Esophagus squamous epithelium (tissue), 5 donors: ENCODE measurements around the gene MOB2. TPM values are rescaled to one million over a fixed set of nuclear protein-coding genes. Genes with fewer than 3 reads are reported as not detected.
"Not testable (repeated sequence)": the region's sequence is repeated elsewhere in the genome, so short reads cannot be mapped to it uniquely, and the experiment has no call there.

Experiments used
- DNase-seq: peaks from one replicate; lab custom pipeline; 2025; lab: John Stamatoyannopoulos, UW
- H3K27ac ChIP-seq, 4 donors: fragments of 200-600 bp; sonication (generic); one replicate each; pipeline ENCODE4 v1.5.1; 2016 to 2019; ENCODE audit warnings: mild to moderate bottlenecking in 1 of 4
- H3K27me3 ChIP-seq, 4 donors: fragments of 200-600 bp; sonication (generic); 1 replicate in 3 of 4; 2 replicates in 1 of 4; pipeline versions ENCODE4 v1.5.1 to v1.6.0; 2017 to 2021; ENCODE audit warnings: antibody characterized with exemption in 1 of 4
- H3K36me3 ChIP-seq, 3 donors: fragments of 200-600 bp; sonication (generic); one replicate each; pipeline ENCODE4 v1.5.1; 2016 to 2019
- H3K4me1 ChIP-seq, 3 donors: fragments of 200-600 bp; sonication (generic); one replicate each; pipeline ENCODE4 v1.5.1; 2017 to 2019
- H3K4me3 ChIP-seq, 4 donors: fragments of 200-600 bp; sonication (generic); 1 replicate in 3 of 4; 2 replicates in 1 of 4; pipeline ENCODE4 v1.5.1; 2016 to 2019; ENCODE audit warnings: mild to moderate bottlenecking in 2 of 4, moderate library complexity in 1 of 4
- H3K9me3 ChIP-seq, 3 donors: fragments of 200-600 bp; sonication (generic); one replicate each; pipeline ENCODE4 v1.5.1; 2016 to 2019
- POLR2A ChIP-seq, 4 donors: fragments of 450-650 bp; IDR thresholded peaks; one replicate each; pipeline ENCODE4 v1.6.1; 2017; ENCODE audit warnings: antibody characterized with exemption in 4 of 4, mild to moderate bottlenecking in 4 of 4, moderate library complexity in 3 of 4
- WGBS, 2 donors: methylation state at CpG; one replicate each; pipeline ENCODE4 v1.1.5; 2018; 5-methylcytosine and 5-hydroxymethylcytosine counted together
- intact Hi-C: fragments of 100-400 bp; cut with DNase I; formaldehyde crosslinking; loops from one replicate; pipeline ENCODE4 v1.15.0; 2022
- total RNA-seq, 4 donors: library from RNA; depleted of rRNA; stranded (reverse); fragments of >200 nt; gene quantifications; one replicate each; pipeline ENCODE4 v1.1.0, GENCODE V29; 2016
- TF ChIP-seq, protein P1 (sequence below), 6 experiments: fragments of 450-650 bp in 4 of 6; fragments of 200-600 bp in 2 of 6; sonication (generic) in 2 of 6; IDR thresholded peaks; one replicate each; pipeline ENCODE4 v1.5.1; 2016 to 2019; ENCODE audit warnings: antibody characterized with exemption in 6 of 6, mild to moderate bottlenecking in 4 of 6, moderate library complexity in 4 of 6
- donor health status: DM: yes; HTN: yes; CAD: no.

Gene MOB2
- total RNA-seq, 4 donors from 2014 or later, result 21.5 to 45.0 (median 30.1) TPM

DNA sequence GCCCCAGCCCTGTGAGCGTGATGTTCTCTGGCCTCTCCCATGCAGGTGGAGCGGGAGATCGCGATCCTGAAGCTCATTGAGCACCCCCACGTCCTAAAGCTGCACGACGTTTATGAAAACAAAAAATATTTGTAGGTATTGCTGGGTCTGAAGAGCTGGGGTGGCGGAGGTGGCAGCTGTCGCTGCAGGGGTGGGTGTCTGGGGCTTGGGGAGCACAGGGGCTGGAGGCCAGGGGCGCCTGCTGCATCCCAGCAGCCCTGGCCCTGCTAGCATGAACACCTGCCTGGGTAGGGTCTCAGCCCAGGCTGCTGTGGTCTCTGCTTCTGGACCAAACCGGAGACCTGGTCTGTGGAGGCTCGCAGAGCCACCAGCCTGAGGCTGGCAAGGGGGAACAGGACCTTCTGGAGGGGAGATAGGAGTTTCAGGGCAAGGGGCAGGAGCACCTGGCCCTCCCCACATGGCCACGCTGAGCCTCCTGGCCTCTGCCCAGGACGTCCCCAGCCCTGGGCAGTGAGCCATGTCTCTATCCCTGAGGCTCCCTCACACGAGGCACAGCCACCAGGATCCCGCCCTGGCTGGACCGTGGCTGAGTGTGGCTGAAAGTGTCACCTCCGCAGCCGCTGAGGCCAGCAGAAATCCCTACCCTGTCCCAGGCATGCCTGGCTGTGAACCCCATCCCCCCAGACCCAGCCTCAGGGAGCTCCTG is 48.2 kb downstream of the MOB2 start:
- intact Hi-C loops, result no loop called here
- Histone ChIP-seq H3K4me1 (peaks cover 0 to 13% (median 0%) of the 10 kb centered on the region in 3 donors), H3K9me3 (no peaks in the 10 kb centered on the region), H3K4me3 (no peak overlapping the region), H3K36me3 (no peaks in the 10 kb centered on the region), H3K27ac (no peak overlapping the region), H3K27me3 (peaks cover 0 to 87% (median 0%) of the 10 kb centered on the region in 4 donors)
- TF ChIP-seq POLR2A (IDR thresholded peaks at IDR 0.05), result no peak
- TF ChIP-seq, protein P1, sequence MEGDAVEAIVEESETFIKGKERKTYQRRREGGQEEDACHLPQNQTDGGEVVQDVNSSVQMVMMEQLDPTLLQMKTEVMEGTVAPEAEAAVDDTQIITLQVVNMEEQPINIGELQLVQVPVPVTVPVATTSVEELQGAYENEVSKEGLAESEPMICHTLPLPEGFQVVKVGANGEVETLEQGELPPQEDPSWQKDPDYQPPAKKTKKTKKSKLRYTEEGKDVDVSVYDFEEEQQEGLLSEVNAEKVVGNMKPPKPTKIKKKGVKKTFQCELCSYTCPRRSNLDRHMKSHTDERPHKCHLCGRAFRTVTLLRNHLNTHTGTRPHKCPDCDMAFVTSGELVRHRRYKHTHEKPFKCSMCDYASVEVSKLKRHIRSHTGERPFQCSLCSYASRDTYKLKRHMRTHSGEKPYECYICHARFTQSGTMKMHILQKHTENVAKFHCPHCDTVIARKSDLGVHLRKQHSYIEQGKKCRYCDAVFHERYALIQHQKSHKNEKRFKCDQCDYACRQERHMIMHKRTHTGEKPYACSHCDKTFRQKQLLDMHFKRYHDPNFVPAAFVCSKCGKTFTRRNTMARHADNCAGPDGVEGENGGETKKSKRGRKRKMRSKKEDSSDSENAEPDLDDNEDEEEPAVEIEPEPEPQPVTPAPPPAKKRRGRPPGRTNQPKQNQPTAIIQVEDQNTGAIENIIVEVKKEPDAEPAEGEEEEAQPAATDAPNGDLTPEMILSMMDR (IDR thresholded peaks at IDR 0.05), result no peak
- WGBS, 2 donors, result 25 to 35% methylated on average over 2 to 4 of the region's 19 CpGs
- DNase-seq, result no peak

DNA sequence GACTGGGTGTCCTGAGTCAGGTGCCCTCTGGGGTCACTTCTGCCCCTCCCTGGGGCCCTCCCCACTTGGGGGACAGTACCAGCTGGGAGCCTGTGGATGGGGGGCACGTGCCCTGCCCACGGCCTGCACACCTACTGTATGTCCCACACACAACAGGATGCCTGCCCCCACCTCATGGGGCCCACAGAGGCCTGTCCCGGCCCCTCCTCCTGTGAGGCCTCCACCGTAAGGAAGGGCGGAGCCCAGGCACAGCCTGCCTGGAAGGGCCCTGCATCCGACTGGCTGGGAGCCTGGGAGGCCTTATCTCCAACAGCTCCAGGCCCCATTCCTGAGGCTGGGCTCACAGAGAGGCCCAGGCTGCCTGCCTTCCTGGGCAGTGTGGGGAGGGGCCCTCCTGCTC is 49.1 kb downstream of the MOB2 start:
- H3K9me3 ChIP-seq, result no peaks in the 10 kb centered on the region
- 40% methylated on average over 4 of the region's 6 CpGs; no CpG with 5 or more reads in 1 of the 2 donors for WGBS, 2 donors
- no peak for DNase-seq
- peaks cover 0 to 83% (median 0%) of the 10 kb centered on the region in 4 donors for H3K27me3 ChIP-seq
- H3K36me3 ChIP-seq, result no peaks in the 10 kb centered on the region
- no peak overlapping the region for H3K4me3 ChIP-seq
- TF ChIP-seq, protein P1 (IDR thresholded peaks at IDR 0.05), result no peak
- no peak for TF ChIP-seq POLR2A (IDR thresholded peaks at IDR 0.05)
- H3K4me1 ChIP-seq, result peaks cover 0 to 13% (median 0%) of the 10 kb centered on the region in 3 donors
- H3K27ac ChIP-seq, result no peak overlapping the region
- intact Hi-C loops, result no loop called here

DNA sequence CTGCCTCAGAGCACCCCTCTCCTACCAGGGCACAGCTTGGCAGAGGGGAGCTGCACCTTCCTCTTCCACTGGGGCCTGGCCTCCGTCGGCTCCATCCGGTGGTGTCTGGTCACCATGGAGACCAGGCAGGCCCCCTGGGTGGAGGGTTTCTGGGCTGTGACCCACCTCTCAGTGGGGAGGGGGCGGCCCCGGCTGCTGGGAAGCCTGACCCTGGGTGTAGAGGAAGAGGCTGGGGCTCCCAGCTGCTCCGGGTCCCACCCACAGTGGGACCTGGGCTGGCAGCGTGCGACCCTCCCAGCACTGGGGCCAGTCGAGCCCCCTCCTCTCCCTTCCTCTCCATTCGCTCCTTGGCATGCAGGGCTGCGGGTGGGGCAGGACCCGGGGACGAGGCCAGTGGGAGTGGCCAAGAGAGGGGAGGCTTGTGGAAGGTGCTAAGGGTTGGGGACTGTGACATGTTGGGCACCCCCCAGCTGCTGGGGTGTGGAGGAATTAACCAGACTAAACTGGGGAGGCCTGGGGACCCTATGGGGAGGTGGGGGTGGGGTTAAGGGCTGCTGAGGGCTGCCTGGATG is 50.0 kb downstream of the MOB2 start:
- Histone ChIP-seq H3K4me1 (peaks cover 0 to 13% (median 0%) of the 10 kb centered on the region in 3 donors), H3K27me3 (peaks cover 0 to 76% (median 0%) of the 10 kb centered on the region in 4 donors), H3K4me3 (no peak overlapping the region), H3K36me3 (no peaks in the 10 kb centered on the region), H3K27ac (no peak overlapping the region), H3K9me3 (no peaks in the 10 kb centered on the region)
- 0% methylated on average over 1 of the region's 13 CpGs; no CpG with 5 or more reads in 1 of the 2 donors for WGBS, 2 donors
- TF ChIP-seq, protein P1 (IDR thresholded peaks at IDR 0.05), result no peak
- TF ChIP-seq POLR2A (IDR thresholded peaks at IDR 0.05), result no peak
- intact Hi-C loops, result no loop called here
- no peak for DNase-seq

DNA sequence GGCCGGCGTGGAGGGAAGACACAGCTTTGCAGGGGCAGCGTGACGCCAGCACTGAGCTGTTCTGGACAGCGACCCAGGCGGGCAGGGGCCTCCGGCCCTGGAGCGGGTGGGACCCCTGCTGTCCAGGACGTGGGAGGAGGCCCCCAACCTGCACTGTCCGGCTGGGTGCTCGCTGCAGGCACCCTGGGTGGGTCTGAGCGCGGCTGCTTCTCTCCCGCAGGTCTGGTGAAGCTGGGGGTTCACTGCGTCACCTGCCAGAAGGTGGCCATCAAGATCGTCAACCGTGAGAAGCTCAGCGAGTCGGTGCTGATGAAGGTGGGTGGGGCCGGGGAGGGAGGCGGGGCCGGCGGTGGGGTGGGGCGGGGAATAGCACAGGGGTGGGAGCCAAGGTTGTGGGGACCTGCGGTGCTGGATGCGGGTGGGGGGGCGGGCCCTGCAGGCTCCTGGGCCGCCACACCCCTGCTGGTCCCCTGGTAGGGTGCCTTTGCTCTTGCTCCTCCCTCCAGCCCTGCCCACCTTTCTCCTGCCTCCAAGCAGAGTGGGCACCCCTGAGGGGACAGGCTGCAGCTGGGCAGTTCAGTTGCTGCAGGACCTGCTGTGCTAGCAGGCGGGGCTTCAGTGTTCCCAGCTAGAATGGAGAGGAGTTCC is 50.6 kb downstream of the MOB2 start:
- intact Hi-C loops, result no loop called here
- no peak for DNase-seq
- TF ChIP-seq, protein P1 (IDR thresholded peaks at IDR 0.05), result no peak
- TF ChIP-seq POLR2A (IDR thresholded peaks at IDR 0.05), result no peak
- H3K4me1 ChIP-seq, result peaks cover 0 to 13% (median 0%) of the 10 kb centered on the region in 3 donors
- H3K27ac ChIP-seq, result no peak overlapping the region
- H3K27me3 ChIP-seq, result peaks cover 0 to 76% (median 0%) of the 10 kb centered on the region in 4 donors
- no peaks in the 10 kb centered on the region for H3K36me3 ChIP-seq
- no CpG with 5 or more reads among the region's 29 CpGs for WGBS, 2 donors
- H3K9me3 ChIP-seq, result no peaks in the 10 kb centered on the region
- no peak overlapping the region for H3K4me3 ChIP-seq

DNA sequence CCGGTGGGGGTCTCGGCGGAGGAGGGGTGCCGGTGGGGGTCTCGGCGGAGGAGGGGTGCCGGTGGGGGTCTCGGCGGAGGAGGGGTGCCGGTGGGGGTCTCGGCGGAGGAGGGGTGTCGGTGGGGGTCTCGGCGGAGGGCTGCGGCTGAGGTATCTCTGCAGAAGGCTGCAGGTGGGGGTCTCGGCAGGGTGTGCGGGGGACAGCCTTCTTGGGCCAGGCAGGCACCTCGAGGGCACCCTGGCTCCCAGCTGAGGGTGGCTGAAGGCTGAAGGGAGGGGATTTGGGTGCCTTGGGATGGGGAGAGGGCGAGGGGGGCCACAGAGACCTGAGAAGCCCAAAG is 51.1 kb downstream of the MOB2 start:
- H3K27ac ChIP-seq, DNase-seq, intact Hi-C loops, H3K4me3 ChIP-seq, H3K9me3 ChIP-seq, H3K36me3 ChIP-seq: not testable (repeated sequence)
- peaks cover 0 to 13% (median 0%) of the 10 kb centered on the region in 3 donors for H3K4me1 ChIP-seq
- H3K27me3 ChIP-seq, result peaks cover 0 to 72% (median 0%) of the 10 kb centered on the region in 4 donors
- 60 to 80% methylated on average over 1 to 2 of the region's 20 CpGs for WGBS, 2 donors
